ENCODE data around the gene DENND4B. TPM values are rescaled to one million over a fixed set of nuclear protein-coding genes. Genes with fewer than 3 reads are reported as not detected.
A peak's percentile ranks its signal among the peaks of the same experiment; 100 is the strongest.
"Not testable (repeated sequence)": the region's sequence is repeated elsewhere in the genome, so short reads cannot be mapped to it uniquely, and the experiment has no call there.

The DENND4B gene
- total and polyA plus RNA-seq, 8 donors = 41.3 to 106 (median 48.7) TPM

- Histone ChIP-seq H3K27me3 (no peaks in the 10 kb centered on the region), H3K36me3 (no peaks in the 10 kb centered on the region), H3K4me3 (peak overlapping the region; percentile 72 to 87), H3K9me3 (no peaks in the 10 kb centered on the region), H3K4me1 (peaks cover 13 to 54% of the 10 kb centered on the region in 2 donors), H3K27ac (peak overlapping the region; percentile 84 to 87)
- no peak for ATAC-seq
- TF ChIP-seq CTCF (IDR thresholded peaks at IDR 0.05) = no peak
- intact Hi-C loops (cut with DNase I) = no loop called here
- no peak for DNase-seq
Observed at GRCh38 chr1:153921803-153922075, 24.8 kb downstream of the DENND4B start.

- Histone ChIP-seq H3K9me3 (no peaks in the 10 kb centered on the region), H3K4me1 (peaks cover 13 to 54% of the 10 kb centered on the region in 2 donors), H3K36me3 (no peaks in the 10 kb centered on the region), H3K27ac (peak overlapping the region in 1 of 2 donors; percentile 84), H3K4me3 (peak overlapping the region; percentile 72 to 87), H3K27me3 (no peaks in the 10 kb centered on the region)
- intact Hi-C loops (cut with DNase I) = no loop called here
- no peak for ATAC-seq
- DNase-seq = no peak
- no peak for TF ChIP-seq CTCF (IDR thresholded peaks at IDR 0.05)
Observed at GRCh38 chr1:153921080-153921802, 25.3 kb downstream of the DENND4B start.

DNA sequence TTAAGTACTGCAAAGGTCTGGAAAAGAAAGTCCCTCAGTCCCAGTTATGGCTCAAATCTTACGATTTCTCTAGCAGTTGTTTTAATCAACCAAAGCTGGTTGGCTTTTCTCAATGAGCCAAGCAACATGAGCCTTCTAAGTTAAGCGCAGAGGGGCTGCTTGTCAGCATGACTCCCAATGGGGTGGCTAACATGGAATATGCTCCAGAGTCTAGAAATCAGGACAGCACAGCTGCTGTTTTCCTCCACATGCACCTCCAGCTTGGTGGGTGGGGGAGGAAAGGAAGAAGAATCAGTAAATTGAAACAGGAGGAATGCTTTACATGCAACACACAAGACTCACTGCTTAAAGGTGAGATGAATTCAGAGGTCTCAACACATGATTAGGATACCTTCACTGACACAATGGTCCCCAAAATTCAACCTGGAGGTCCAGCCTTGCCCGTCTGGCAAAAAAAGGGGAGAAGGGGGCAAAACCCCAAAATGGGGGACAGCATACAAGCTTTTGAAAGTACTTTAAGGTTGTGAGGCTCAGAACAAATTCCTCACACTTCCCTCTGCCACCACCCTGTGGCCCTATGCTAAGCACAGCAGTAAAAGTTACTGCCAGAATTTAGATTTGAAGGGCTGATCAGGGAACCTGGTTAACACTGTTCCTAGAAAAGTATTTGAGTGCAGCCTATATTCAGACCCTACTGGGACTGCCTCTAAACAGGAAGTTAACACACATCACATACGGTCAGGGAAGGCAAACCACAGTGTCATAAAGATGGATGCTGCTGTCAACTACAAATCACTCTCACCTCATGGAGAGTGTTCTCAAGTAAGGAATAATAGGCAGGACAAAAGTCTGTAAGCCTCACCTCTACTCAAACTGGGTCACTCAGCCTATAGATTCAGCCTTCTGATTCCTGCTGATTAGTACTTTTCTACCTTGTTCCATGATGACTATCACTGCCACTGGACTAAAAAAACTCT is 26.4 kb downstream of the DENND4B start:
- H3K27ac ChIP-seq = peak overlapping the region in 1 of 2 donors; percentile 26
- no peaks in the 10 kb centered on the region for H3K9me3 ChIP-seq
- intact Hi-C loops (cut with DNase I) = no loop called here
- DNase-seq (no peak), ATAC-seq (no peak)
- H3K4me3 ChIP-seq = no peak overlapping the region
- peaks cover 13 to 54% of the 10 kb centered on the region in 2 donors for H3K4me1 ChIP-seq
- no peak for TF ChIP-seq CTCF (IDR thresholded peaks at IDR 0.05)
- no peaks in the 10 kb centered on the region for H3K36me3 ChIP-seq
- H3K27me3 ChIP-seq = no peaks in the 10 kb centered on the region

GRCh38 chr1:153916297-153916696 is 30.2 kb downstream of the DENND4B start:
- Histone ChIP-seq H3K9me3 (no peaks in the 10 kb centered on the region), H3K27me3 (no peaks in the 10 kb centered on the region), H3K36me3 (no peaks in the 10 kb centered on the region), H3K27ac (no peak overlapping the region), H3K4me3 (no peak overlapping the region), H3K4me1 (peaks cover 12 to 37% of the 10 kb centered on the region in 2 donors)
- DNase-seq (no peak), ATAC-seq (no peak)
- no peak for TF ChIP-seq CTCF (IDR thresholded peaks at IDR 0.05)
- intact Hi-C loops (cut with DNase I) = no loop called here

GRCh38 chr1:153912349-153912748 is 34.2 kb downstream of the DENND4B start:
- no peaks in the 10 kb centered on the region for H3K9me3 ChIP-seq
- TF ChIP-seq CTCF (IDR thresholded peaks at IDR 0.05) = no peak
- H3K4me3 ChIP-seq = no peak overlapping the region
- no peak overlapping the region for H3K27ac ChIP-seq
- peaks cover 0 to 3% of the 10 kb centered on the region in 2 donors for H3K4me1 ChIP-seq
- DNase-seq (no peak), ATAC-seq (no peak)
- intact Hi-C loops (cut with DNase I) = no loop called here
- H3K36me3 ChIP-seq = peaks cover 0 to 11% of the 10 kb centered on the region in 2 donors
- H3K27me3 ChIP-seq = no peaks in the 10 kb centered on the region

- H3K4me1 ChIP-seq; H3K27ac ChIP-seq; ATAC-seq; intact Hi-C loops (cut with DNase I); DNase-seq; H3K27me3 ChIP-seq; H3K4me3 ChIP-seq; H3K9me3 ChIP-seq: not testable (repeated sequence)
- H3K36me3 ChIP-seq = peaks cover 0 to 11% of the 10 kb centered on the region in 2 donors
Observed at GRCh38 chr1:153910560-153910959, 36.0 kb downstream of the DENND4B start.

Data from left lung (tissue), 10 donors.